Adrenal gland (tissue), 12 donors: ENCODE measurements around the gene TDRKH. TPM values are rescaled to one million over a fixed set of nuclear protein-coding genes. Genes with fewer than 3 reads are reported as not detected.

Source experiments
- DNase-seq, 7 donors: peaks; one replicate each; pipeline ENCODE4 v3.0.0-alpha.2; 2019 to 2020
- H3K27ac ChIP-seq, 5 donors: fragments of 200-600 bp; sonication (generic) in 4 of 5; 1 replicate in 3 of 5; 2 replicates in 2 of 5; pipeline versions ENCODE4 v1.5.1 to v1.8.0; 2016 to 2020; ENCODE audit warnings: mild to moderate bottlenecking in 1 of 5
- H3K27me3 ChIP-seq: fragments of 200-600 bp; 2 replicates; pipeline ENCODE4 v1.8.0; 2021
- H3K36me3 ChIP-seq, 2 donors: fragments of 200-600 bp; replicated peaks in 1 of 2; 1 replicate in 1 of 2; 2 replicates in 1 of 2; pipeline versions ENCODE4 v1.5.1 to v1.8.0; 2018 to 2022
- H3K4me1 ChIP-seq, 2 donors: fragments of 200-600 bp; replicated peaks in 1 of 2; 1 replicate in 1 of 2; 2 replicates in 1 of 2; pipeline versions ENCODE4 v1.5.1 to v1.8.0; 2018 to 2021
- H3K4me3 ChIP-seq, 4 donors: fragments of 200-600 bp; sonication (generic) in 3 of 4; one replicate each; pipeline ENCODE4 v1.5.1; 2016 to 2018
- H3K9me3 ChIP-seq, 3 donors: fragments of 200-600 bp; sonication (generic) in 1 of 3; replicated peaks in 1 of 3; 1 replicate in 2 of 3; 2 replicates in 1 of 3; pipeline versions ENCODE4 v1.5.1 to v1.8.0; 2016 to 2021
- CTCF ChIP-seq, 6 experiments: fragments of 450-650 bp in 4 of 6; fragments of 200-600 bp in 2 of 6; sonication (generic) in 1 of 6; IDR thresholded peaks; 1 replicate in 5 of 6; 2 replicates in 1 of 6; pipeline versions ENCODE4 v1.5.1 to v1.8.0; 2016 to 2021; ENCODE audit warnings: antibody characterized with exemption in 6 of 6, mild to moderate bottlenecking in 2 of 6, moderate library complexity in 1 of 6
- POLR2A ChIP-seq, 2 donors: fragments of 450-650 bp; IDR thresholded peaks; one replicate each; pipeline ENCODE4 v1.6.1; 2017; ENCODE audit warnings: antibody characterized with exemption in 2 of 2, mild to moderate bottlenecking in 2 of 2, moderate library complexity in 1 of 2
- WGBS, 4 donors: extraction: QIAGEN DNeasy Blood & Tissue Kit in 2 of 4; methylation state at CpG; one replicate each; pipeline versions ENCODE4 v1.1.5 to v1.1.7; 2013 to 2017; 5-methylcytosine and 5-hydroxymethylcytosine counted together
- intact Hi-C, 2 donors: fragments of 100-400 bp; cut with DNase I; formaldehyde crosslinking; loops; one replicate each; pipeline versions ENCODE4 v1.14.1 to v1.15.0; 2022 to 2023
- polyA plus RNA-seq, 3 donors: library from polyadenylated mRNA; stranded (reverse); fragments of 200-250 nt in 2 of 3; fragments of 350-450 nt in 1 of 3; fragmentation: Illumina TruSeq in 1 of 3; extraction: RNeasy Lipid Tissue Mini Kit (QIAGEN cat#74804) in 1 of 3; gene quantifications; one replicate each; pipeline ENCODE4 v1.2.3, GENCODE V29; 2013 to 2014
- total RNA-seq, 9 donors: library from RNA; depleted of rRNA in 4 of 9; stranded (reverse); fragments of >200 nt in 4 of 9; fragments of 120-200 nt in 1 of 9; fragmentation: NEBNext Ultra II Directional in 1 of 9; extraction: Animal tissue kit (Norgen Biotek cat#: 25700) in 1 of 9; gene quantifications; one replicate each; pipeline versions ENCODE4 v1.1.0 to v1.2.4, GENCODE V29; 2013 to 2023
- donor health status: healthy with polysubstance abuse.
- donor health status: Bipolar disorder and iron deficiency.
- donor health status: DM: yes; HTN: yes; CAD: no.
- donor health status: DM: no; HTN: no; CAD: no.
- donor health status: DM: no; HTN: no; CAD: no.
- donor health status: DM: yes; HTN: yes; CAD: no.

Gene TDRKH
- total and polyA plus RNA-seq, 12 donors: 2.1 to 9.1 (median 5.8) TPM

DNA sequence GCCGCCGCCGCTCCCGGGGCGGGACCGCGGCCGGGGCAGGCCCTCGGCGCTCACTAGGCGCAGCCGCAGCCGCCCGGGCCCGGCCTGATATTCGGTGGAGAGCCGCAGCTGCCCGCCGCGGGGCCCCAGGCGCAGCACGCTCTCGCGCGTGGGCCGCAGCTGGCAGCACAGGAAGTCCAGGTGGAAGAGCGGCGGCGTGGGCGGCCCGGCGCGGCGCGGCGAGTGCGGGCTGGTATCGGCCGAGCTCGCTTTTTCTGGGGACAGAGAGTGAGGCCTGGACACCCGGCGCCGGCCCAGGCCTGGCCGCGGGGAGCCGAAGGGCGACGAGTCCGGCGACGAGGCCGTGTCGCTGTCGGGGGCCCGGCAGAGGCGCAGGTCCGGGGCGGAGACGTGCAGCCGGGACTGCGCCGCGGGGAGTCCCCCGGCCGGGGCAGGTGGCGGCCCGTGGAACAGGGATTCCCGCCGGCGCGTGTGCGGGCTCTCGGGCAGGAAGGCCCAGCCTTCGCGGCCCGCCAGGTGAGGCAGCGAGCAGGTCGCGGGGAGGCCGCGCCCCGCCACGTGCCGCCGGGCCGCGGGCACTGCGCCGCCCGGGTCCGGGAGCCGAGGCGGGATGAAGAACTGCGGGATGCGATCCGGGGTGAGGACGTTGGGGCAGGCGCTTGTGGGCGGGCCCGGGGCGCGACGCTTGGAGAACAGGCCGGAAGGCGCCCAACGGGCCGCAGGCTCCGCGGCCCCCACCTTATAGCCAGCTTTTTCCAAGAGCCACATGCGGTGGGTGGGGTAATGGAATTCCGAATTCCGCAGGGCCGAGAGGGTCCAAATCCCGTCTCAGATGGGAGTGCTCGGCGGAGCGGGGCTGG, 48.2 kb upstream of the TDRKH start:
- H3K27me3 ChIP-seq: peaks cover 9% of the 10 kb centered on the region
- TF ChIP-seq CTCF (IDR thresholded peaks at IDR 0.05): no peak
- no peak for TF ChIP-seq POLR2A (IDR thresholded peaks at IDR 0.05)
- no peaks in the 10 kb centered on the region for H3K36me3 ChIP-seq
- intact Hi-C loops: no loop called here
- H3K9me3 ChIP-seq: no peaks in the 10 kb centered on the region
- peak overlapping the region in 1 of 5 donors; percentile 49 for H3K27ac ChIP-seq
- H3K4me3 ChIP-seq: peak overlapping the region in 1 of 4 donors; percentile 60
- peak in 2 of 7 donors; percentile 27 to 49 for DNase-seq
- peaks cover 8 to 19% of the 10 kb centered on the region in 2 donors for H3K4me1 ChIP-seq
- WGBS, 4 donors: 4 to 7% (median 4%) methylated on average over 11 to 117 of the region's 117 CpGs

DNA sequence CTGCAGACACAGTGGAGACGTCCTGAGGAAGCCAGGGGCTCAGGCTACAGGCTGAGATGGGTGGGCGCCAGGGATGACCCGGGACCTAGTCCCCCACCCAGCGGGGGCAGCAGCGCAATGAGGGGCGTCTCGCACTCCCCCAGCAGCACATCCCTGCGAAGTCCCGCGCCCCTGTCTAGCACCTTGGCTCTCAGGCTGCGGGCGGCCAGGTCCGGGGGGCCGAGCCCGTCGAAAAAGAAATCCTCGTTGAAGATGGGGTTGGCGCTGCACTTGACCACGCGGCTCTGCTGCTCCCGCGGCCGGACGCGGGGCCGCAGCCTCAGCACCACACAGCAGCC, 47.6 kb upstream of the TDRKH start:
- no peak for DNase-seq
- Histone ChIP-seq H3K36me3 (no peaks in the 10 kb centered on the region), H3K4me1 (peaks cover 8 to 19% of the 10 kb centered on the region in 2 donors), H3K27ac (no peak overlapping the region), H3K4me3 (peak overlapping the region in 1 of 4 donors; percentile 60), H3K27me3 (peaks cover 9% of the 10 kb centered on the region), H3K9me3 (no peaks in the 10 kb centered on the region)
- intact Hi-C loops: no loop called here
- TF ChIP-seq POLR2A (IDR thresholded peaks at IDR 0.05): no peak
- no peak for TF ChIP-seq CTCF (IDR thresholded peaks at IDR 0.05)
- WGBS, 4 donors: 9 to 14% (median 9%) methylated on average over 7 to 26 of the region's 26 CpGs

DNA sequence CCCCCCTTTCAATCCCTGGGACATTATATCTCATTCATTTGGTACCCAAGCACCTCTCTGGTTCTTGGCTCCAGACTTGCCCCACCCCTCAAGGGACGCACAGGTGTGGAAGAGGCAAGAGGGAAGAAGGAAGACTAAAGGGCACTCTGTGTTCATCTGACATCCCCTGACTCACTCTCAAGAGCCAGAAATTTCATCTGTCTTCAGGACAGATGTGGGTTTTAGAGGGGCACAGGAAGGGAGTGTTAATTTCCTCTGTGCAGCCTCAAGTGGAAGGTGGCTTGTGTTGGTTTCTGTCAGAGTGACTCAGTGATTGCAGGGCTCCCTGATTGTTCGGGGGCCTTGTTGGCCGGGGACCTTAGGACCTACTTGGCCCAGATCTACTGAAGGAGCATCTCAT, 46.9 kb upstream of the TDRKH start:
- H3K27ac ChIP-seq: no peak overlapping the region
- 63 to 67% (median 66%) methylated on average over 3 of the region's 3 CpGs for WGBS, 4 donors
- no peaks in the 10 kb centered on the region for H3K36me3 ChIP-seq
- no peak for DNase-seq
- peaks cover 9% of the 10 kb centered on the region for H3K27me3 ChIP-seq
- H3K4me1 ChIP-seq: peaks cover 8 to 19% of the 10 kb centered on the region in 2 donors
- TF ChIP-seq CTCF (IDR thresholded peaks at IDR 0.05) (no peak), POLR2A (IDR thresholded peaks at IDR 0.05) (no peak)
- H3K9me3 ChIP-seq: no peaks in the 10 kb centered on the region
- intact Hi-C loops: no loop called here
- no peak overlapping the region for H3K4me3 ChIP-seq

GRCh38 chr1:151835596-151835995, 45.3 kb upstream of the TDRKH start:
- no peaks in the 10 kb centered on the region for H3K36me3 ChIP-seq
- intact Hi-C loops: no loop called here
- 89 to 93% (median 91%) methylated on average over 7 of the region's 7 CpGs for WGBS, 4 donors
- H3K9me3 ChIP-seq: no peaks in the 10 kb centered on the region
- no peak for DNase-seq
- H3K4me3 ChIP-seq: no peak overlapping the region
- H3K27me3 ChIP-seq: peaks cover 9% of the 10 kb centered on the region
- TF ChIP-seq CTCF (IDR thresholded peaks at IDR 0.05): no peak
- no peak for TF ChIP-seq POLR2A (IDR thresholded peaks at IDR 0.05)
- H3K27ac ChIP-seq: no peak overlapping the region
- H3K4me1 ChIP-seq: peaks cover 8 to 19% of the 10 kb centered on the region in 2 donors
